Astrocyte (in vitro differentiated cells and primary cell): ENCODE results near the gene CRACDL. TPM values are rescaled to one million over a fixed set of nuclear protein-coding genes. Genes with fewer than 3 reads are reported as not detected.

ENCODE experiments used
- DNase-seq: peaks from one replicate; pipeline ENCODE4 v3.0.0-alpha.2; 2010; ENCODE audit warnings: low read depth
- FAIRE-seq: peaks from 2 replicates; lab custom pipeline; 2011; peaks lifted over from hg19 to GRCh38; lab: Jason Lieb, UNC
- H2AFZ ChIP-seq: 2 replicates; pipeline ENCODE4 v1.6.0; 2012; ENCODE audit warnings: low read depth, low read length, inconsistent platforms
- H3K27ac ChIP-seq: 2 replicates; pipeline ENCODE4 v1.5.1; 2011; ENCODE audit warnings: low read depth, low read length, inconsistent platforms
- H3K27me3 ChIP-seq: 2 replicates; pipeline ENCODE4 v1.6.0; 2011; ENCODE audit warnings: low read length, inconsistent platforms; ENCODE audit not compliant: insufficient read depth
- H3K36me3 ChIP-seq: 2 replicates; pipeline ENCODE4 v1.5.1; 2011; ENCODE audit warnings: low read length, inconsistent platforms; ENCODE audit not compliant: insufficient read depth
- H3K4me1 ChIP-seq: 2 replicates; pipeline ENCODE4 v1.5.1; 2011; ENCODE audit warnings: low read length, inconsistent platforms; ENCODE audit not compliant: insufficient read depth
- H3K4me2 ChIP-seq: 2 replicates; pipeline ENCODE4 v1.6.0; 2012; ENCODE audit warnings: low read length, inconsistent platforms
- H3K4me3 ChIP-seq: 2 replicates; pipeline ENCODE4 v1.5.1; 2011; ENCODE audit warnings: low read depth, mild to moderate bottlenecking, low read length, inconsistent platforms; ENCODE audit not compliant: insufficient read depth
- H3K79me2 ChIP-seq: 2 replicates; pipeline ENCODE4 v1.6.0; 2012; ENCODE audit warnings: mild to moderate bottlenecking, low read length, inconsistent platforms; ENCODE audit not compliant: insufficient read depth
- H3K9ac ChIP-seq: 2 replicates; pipeline ENCODE4 v1.6.0; 2012; ENCODE audit warnings: mild to moderate bottlenecking, low read length, inconsistent platforms
- H3K9me3 ChIP-seq: 2 replicates; pipeline ENCODE4 v1.5.1; 2012; ENCODE audit warnings: low read depth, mild to moderate bottlenecking, low read length, inconsistent platforms; ENCODE audit not compliant: insufficient read depth
- H4K20me1 ChIP-seq: 2 replicates; pipeline ENCODE4 v1.6.0; 2012; ENCODE audit warnings: low read length, inconsistent platforms; ENCODE audit not compliant: insufficient read depth
- H3K27ac Mint-ChIP-seq: one replicate; pipeline ENCODE4 v1.8.0; 2021; ENCODE audit warnings: mild to moderate bottlenecking, mixed read lengths; ENCODE audit not compliant: unreplicated experiment
- H3K27me3 Mint-ChIP-seq: one replicate; pipeline ENCODE4 v1.8.0; 2021; ENCODE audit warnings: low read depth, mixed read lengths; ENCODE audit not compliant: unreplicated experiment
- H3K36me3 Mint-ChIP-seq: one replicate; pipeline ENCODE4 v1.8.0; 2021; ENCODE audit warnings: low read depth, mixed read lengths; ENCODE audit not compliant: unreplicated experiment
- H3K4me1 Mint-ChIP-seq: one replicate; pipeline ENCODE4 v1.8.0; 2021; ENCODE audit warnings: low read depth, mixed read lengths; ENCODE audit not compliant: unreplicated experiment
- H3K4me3 Mint-ChIP-seq: one replicate; pipeline ENCODE4 v1.8.0; 2021; ENCODE audit warnings: mild to moderate bottlenecking, moderate library complexity, mixed read lengths; ENCODE audit not compliant: unreplicated experiment
- H3K9me3 Mint-ChIP-seq: one replicate; pipeline ENCODE4 v1.8.0; 2021; ENCODE audit warnings: mild to moderate bottlenecking, mixed read lengths; ENCODE audit not compliant: unreplicated experiment
- CTCF ChIP-seq: IDR thresholded peaks from 2 replicates; pipeline ENCODE4 v1.5.1; 2011; ENCODE audit warnings: low read depth, mild to moderate bottlenecking, inconsistent platforms, low read length, moderate library complexity; ENCODE audit not compliant: insufficient read depth
- EZH2 ChIP-seq: IDR thresholded peaks from 2 replicates; pipeline ENCODE4 v1.6.1; 2012; ENCODE audit warnings: mild to moderate bottlenecking, low read length, inconsistent platforms; ENCODE audit not compliant: insufficient read depth
- total RNA-seq: library from RNA; stranded (reverse); gene quantifications from 2 replicates; pipeline ENCODE4 v1.2.1, GENCODE V29; 2021

Gene CRACDL
- total RNA-seq, 1 donor from 2014 or later: 1.8 TPM

- Histone ChIP-seq H3K27ac (peak overlapping the region; percentile 63), H3K36me3 (no peaks in the 10 kb centered on the region), H3K4me2 (peak overlapping the region; percentile 35), H3K9ac (peak overlapping the region; percentile 23), H3K79me2 (no peaks in the 10 kb centered on the region), H2AFZ (no peak overlapping the region), H3K4me1 (peaks cover 32% of the 10 kb centered on the region), H4K20me1 (no peaks in the 10 kb centered on the region), H3K4me3 (no peak overlapping the region), H3K9me3 (no peaks in the 10 kb centered on the region), H3K27me3 (peaks cover 5% of the 10 kb centered on the region)
- Mint-ChIP-seq H3K27ac (peak overlapping the region; percentile 84), H3K27me3 (peaks cover 4% of the 10 kb centered on the region), H3K36me3 (peaks cover 3% of the 10 kb centered on the region), H3K4me3 (no peak overlapping the region), H3K9me3 (no peaks in the 10 kb centered on the region), H3K4me1 (peaks cover 28% of the 10 kb centered on the region)
- DNase-seq (peak; percentile 94), FAIRE-seq (peak; percentile 73)
- TF ChIP-seq CTCF: no peak
- no peak for TF ChIP-seq EZH2
Measured at GRCh38 chr2:98917031-98917471, 19.0 kb downstream of the CRACDL start.

GRCh38 chr2:98915751-98916358 is 20.2 kb downstream of the CRACDL start:
- Mint-ChIP-seq H3K27me3 (no peaks in the 10 kb centered on the region), H3K9me3 (no peaks in the 10 kb centered on the region), H3K4me1 (peaks cover 37% of the 10 kb centered on the region), H3K27ac (no peak overlapping the region), H3K4me3 (no peak overlapping the region), H3K36me3 (peaks cover 3% of the 10 kb centered on the region)
- TF ChIP-seq CTCF (no peak), EZH2 (no peak)
- Histone ChIP-seq H3K27ac (peak overlapping the region; percentile 28), H3K4me3 (no peak overlapping the region), H3K4me2 (peak overlapping the region; percentile 22), H3K9ac (no peak overlapping the region), H2AFZ (no peak overlapping the region), H3K9me3 (no peaks in the 10 kb centered on the region), H3K36me3 (no peaks in the 10 kb centered on the region), H3K4me1 (peaks cover 42% of the 10 kb centered on the region), H3K79me2 (no peaks in the 10 kb centered on the region), H4K20me1 (no peaks in the 10 kb centered on the region), H3K27me3 (peaks cover 5% of the 10 kb centered on the region)
- no peak for FAIRE-seq
- peak; percentile 67 for DNase-seq
